HG03025 (cell line): Measurements from ENCODE around the gene SMU1.

ENCODE experiments used
- ATAC-seq: cut with Tn5 transposase; IDR thresholded peaks from one replicate; pipeline ENCODE4 v1.9.1; 2021; ENCODE audit warnings: mild to moderate bottlenecking, moderate library complexity; ENCODE audit not compliant: unreplicated experiment, low FRiP score

The SMU1 gene

DNA sequence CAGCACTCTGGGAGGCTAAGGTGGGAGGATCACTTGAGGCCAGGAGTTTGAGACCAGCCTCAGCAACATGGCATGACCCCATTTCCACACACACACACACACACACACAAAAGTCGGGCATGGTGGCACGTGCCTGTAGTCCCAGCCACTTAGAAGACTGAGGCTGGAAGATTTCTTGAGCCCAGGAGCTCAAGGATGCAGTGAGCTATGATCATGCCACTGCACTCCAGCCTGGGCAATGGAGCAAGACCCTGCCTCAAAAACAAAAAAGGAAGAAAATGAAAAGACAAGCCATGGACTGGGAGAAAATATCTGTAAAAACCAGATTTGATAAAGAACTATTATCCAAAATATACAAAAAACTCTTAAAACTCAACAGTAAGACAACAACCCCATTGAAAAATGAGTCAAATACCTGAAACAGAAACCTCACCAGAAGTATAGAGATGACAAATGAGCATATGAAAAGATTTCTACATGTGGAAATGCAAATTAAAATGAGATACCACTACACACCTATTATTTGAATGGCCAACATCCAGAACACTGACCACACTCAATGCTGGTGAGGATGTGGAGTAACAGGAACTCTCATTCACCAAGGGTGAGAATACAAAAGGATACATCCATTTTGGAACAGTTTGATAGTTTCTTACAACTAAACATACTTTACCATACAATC, 26.7 kb downstream of the SMU1 start:
- ATAC-seq = peak; percentile 68

DNA sequence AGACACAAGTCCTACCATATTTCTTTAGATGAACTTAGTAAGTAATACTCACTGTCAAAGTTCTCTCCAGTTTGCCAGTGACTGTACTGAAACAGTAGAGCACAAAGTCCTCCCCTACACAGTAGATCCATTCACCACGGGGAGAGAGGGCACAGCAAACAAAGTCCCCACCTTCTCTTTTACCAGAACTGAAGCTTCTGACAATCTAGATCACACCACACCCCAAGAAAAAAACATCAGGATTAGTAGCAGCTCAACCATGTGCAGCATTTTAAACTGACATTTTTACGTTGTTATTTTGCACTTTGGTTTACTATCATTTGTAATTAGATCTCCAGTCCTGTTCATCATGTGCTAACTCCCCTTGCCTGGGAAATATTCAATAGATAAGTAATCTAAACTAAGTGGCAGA, 28.4 kb downstream of the SMU1 start:
- ATAC-seq = no peak

DNA sequence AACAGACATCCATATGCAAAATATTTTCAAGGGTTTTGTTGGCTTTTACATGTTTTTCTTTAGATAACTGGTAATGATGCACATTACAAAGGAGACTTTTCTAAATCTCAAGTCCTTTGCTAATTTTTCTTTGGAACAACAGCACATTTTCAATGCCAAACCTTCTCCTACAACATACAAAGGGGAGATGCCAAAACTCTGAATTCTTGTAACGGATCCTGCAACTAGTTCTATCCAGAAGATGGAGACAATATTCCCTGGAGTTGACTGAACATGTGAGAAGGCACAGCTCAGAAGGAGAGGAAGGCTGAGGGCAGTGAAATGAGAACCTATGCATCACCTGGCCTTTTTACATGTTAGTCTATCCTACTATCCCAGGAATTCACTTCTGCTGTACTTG, 30.4 kb downstream of the SMU1 start:
- ATAC-seq = no peak

DNA sequence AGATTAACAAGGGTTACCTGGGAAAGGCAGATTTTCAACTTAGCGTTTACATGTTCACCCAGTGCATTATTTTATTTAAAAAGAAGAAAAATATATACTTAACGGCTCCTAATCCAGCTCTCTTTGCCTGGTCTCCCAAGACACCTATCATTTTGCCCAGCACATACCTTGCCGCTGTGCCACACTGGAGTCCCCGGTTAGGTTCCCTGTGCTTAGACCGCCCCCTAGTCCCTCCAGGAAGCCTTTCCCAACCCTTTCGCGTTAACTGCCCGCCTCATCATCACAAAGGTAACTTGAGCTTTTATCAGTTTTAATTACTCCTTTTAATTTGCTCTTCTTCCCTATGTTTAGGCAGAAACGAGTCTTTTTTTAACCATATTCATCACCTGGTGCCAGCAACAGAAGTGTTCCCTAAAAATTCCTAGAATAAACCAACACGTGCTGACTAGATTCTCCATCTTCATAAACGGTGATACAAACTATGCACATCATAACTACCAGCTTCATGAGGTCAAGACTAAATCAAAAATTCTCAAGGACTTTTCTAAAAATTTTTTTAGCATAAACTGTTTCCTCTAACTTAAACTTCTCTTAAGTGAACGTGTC, 31.7 kb downstream of the SMU1 start:
- ATAC-seq = no peak

DNA sequence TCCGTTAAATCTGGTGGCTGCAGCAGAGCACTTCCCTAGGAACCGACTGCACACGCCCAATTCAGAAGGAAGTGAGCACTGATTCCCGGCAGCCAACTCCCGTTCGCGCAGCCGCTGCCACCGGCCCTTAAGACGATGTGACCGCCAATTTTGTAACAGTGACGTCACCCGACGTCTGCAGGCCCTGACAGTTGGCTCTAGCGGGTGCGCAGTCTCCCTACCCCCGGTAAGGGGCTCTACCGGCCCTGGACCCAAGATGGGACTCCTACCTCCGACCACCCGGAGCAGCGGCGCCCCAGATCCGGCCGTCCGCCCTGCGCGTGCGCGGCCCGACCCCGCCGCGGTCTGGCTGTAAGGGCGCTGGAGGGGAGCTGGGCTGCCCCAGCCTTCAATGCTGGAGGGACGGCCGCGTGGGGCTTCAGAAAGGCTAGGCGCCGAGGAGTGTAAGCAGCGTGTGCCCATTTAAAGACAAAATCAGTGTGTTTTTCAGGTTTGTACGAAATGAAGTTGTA, 32.3 kb downstream of the SMU1 start:
- peak; percentile 73 for ATAC-seq

DNA sequence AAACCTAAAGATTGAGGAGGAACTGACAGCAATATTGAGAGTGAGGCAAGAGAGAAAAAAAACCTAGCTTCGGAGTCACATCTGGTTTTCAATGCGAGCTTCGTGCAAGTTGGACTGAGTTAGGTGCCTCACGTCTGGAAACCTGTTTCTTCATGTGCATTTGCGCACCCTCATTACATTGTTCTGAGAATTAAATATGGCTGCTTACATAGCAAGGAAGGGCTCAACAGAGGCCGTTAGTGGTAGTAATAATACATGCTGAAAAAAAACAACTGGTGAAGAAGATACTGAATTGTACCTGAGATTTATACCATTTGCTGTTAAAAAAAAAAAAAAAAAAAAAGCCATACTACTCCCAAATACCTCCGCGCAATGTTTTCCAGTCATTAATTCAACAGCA, 32.8 kb downstream of the SMU1 start:
- ATAC-seq = no peak

DNA sequence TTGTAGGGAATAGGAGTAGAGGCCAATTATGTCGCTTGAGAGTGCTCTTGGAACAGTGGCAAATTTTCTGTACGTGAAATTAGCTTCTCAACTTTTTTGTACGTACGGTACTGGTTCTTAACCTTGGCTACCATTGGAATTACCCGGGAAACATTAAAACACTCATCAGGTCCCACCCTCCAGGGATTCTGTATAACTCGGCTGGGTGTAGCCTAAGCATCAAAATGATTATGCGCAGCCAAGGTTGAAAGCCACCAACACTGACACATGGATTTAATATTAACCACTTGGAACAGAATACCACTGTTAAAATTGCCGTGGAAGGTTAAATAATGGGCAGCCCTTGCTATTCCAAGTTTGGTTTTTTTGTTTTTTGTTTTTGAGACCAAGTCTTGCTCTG, 34.0 kb downstream of the SMU1 start:
- ATAC-seq = no peak

DNA sequence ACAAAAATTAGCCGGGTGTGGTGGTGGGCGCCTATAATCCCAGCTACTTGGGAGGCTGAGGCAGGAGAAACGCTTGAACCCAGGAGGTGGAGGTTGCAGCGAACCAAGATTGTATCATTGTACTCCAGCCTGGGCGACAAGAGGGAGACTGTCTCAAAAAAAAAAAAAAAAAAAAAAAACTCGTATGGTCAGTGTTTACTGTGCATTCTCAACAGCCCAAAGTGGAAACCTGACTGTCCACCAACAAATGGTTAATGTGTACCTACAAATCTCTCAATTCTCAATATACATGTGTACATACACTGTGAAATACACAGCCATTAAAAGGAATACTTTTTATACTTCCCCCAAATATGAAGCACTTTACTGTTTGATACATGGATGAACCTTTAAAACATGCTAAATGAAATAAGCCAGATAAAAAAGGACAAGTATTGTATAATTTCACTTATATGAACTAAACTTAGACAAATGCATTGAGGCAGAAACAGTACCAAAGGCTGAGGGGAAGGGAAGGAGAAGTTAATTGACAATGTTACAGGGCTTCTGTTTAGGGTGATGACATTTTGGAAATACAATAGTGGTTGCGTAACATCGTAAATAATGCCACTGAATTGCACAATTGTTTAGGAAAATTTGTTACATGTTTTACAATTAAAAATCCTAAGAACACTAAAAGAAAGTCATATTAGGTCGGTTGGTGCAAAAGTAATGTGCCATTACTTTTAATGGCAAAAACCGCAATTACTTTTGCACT, 34.9 kb downstream of the SMU1 start:
- no peak for ATAC-seq

DNA sequence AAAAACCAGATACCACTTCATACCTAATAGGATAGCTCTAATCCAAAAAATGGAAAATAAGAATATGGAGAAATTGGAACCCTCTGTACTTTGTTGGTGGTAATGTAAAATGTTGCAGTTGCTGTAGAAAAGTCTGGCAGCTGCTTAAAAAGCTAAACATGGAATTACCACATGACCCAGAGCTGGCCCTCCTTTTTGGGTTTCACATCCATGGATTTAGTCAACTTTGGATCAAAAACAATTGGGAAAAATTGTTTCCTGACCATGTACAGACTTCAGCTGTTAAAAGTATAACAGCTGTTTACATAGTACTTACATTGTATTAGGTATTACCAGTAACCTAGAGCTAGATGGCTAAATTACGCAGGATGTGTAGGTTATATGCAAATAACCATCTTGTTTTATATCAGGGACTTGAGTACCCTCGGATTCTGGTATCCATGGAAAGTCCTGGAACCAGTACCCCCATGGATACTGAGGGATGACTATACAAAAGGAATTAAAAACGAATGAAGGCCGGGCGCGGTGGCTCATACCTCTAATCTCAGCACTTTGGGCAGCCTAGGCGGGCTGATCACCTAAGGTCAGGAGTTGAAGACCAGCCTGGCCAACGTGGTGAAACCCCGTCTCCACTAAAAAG, 35.6 kb downstream of the SMU1 start:
- ATAC-seq = no peak

DNA sequence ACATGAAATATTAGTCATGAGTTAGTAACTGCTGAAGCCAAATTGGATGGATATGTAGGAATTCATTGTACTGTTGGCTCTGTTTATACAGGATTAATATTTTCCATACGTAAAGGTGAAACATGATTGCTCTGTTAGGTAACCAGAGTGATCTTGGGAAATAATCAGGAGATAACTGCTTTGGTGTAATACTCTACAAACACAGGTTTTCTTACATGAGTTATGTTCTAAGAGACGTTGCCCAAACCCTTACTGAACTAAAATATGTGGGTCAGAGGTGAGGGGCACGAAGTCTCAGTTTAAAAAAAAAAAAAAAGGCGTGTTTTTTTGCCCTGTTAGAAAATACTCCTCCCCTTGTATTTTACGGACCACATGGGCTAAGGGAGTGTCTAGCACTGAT, 43.6 kb downstream of the SMU1 start:
- ATAC-seq = no peak

DNA sequence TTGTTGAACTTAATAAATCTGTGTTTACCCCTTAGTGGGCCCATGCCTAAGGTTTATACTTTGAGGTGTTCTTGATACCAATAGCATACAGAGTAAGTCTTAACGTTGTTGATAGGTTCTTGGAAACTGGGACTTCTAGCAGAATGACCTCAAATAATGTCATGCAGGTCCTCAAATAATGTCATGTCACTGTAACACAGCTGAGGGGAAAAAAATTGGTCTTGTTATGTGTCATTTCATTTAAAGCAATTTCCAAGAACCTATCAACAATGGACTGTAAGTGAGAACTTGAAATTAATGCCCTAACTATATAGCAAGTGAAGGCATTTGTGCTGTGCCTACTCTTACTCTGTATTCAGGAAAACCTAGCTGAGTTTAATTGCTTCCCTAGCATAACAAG, 44.2 kb downstream of the SMU1 start:
- ATAC-seq = no peak

DNA sequence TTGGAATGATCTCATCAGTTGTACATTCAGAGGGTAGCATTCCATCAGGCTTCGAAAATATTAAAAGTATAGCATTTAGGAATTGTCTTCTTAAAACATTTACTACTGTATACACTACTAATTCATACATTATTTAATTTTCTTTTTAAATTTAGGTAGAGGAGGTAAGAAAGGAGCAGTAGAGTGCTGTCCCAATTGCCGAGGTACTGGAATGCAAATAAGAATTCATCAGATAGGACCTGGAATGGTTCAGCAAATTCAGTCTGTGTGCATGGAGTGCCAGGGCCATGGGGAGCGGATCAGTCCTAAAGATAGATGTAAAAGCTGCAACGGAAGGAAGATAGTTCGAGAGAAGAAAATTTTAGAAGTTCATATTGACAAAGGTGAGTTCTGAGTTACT, 46.2 kb downstream of the SMU1 start:
- ATAC-seq = no peak

DNA sequence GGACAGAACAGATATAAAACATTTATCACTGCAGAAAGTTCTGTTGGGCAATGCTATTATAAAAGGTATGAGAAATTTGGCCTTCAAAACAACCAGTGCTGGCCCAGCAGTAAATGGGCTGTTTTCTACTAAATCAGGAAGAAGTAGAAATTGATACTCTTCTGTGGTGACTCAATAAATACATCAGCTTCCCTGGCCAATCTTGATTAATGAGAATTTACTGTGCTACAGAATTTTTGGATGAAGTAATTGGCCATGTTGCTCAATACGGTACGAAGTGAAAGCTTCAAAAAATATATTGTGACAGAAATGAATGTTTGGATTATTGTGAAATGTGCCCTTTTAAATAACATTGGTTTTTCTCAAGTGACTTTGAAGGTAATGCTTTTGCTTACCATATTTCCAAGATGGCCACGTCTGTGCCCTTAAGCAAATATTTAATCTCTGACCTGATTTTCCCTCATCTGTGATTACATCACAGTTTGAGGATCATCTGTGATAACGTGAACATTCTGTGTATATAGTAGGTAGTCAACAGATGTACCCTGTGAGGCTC, 47.2 kb downstream of the SMU1 start:
- no peak for ATAC-seq

DNA sequence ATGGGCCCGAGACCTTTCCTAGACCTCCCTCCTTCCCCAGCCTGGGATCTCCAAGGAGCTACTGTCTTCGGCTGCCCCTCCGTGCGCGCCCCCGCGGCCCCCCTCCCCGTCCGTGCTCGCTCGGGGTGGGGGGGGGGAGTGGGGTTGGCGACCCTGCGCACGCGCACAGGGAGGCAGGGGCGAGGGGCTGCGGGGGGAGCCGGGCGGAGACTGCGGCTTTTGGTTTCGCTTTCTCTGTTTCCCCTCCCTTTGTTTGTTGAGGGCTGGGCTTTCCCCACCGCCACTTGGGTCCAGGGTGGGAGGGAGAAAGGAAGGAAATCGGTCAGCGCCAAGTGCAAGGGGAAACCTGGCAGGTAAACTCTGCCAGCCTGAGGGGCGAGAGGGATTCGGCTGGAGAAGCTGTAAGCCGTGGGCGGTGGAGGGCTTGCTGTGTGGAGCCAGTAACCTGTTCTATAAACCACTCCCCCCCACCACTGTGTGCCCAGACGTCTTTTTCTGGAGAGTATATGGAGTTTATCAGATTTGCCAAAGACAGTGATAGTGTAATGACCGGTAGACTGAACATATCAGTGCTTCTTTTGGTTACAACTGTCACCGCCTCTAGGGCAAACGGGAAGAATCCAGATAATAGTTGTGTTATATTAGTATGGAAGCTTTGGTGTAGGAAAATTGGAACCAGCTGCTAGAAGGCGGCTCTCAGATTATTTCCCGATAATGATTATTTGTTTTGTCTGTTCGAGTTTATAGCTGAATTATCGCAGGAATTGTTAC, 50.7 kb downstream of the SMU1 start:
- ATAC-seq = peak; percentile 33

DNA sequence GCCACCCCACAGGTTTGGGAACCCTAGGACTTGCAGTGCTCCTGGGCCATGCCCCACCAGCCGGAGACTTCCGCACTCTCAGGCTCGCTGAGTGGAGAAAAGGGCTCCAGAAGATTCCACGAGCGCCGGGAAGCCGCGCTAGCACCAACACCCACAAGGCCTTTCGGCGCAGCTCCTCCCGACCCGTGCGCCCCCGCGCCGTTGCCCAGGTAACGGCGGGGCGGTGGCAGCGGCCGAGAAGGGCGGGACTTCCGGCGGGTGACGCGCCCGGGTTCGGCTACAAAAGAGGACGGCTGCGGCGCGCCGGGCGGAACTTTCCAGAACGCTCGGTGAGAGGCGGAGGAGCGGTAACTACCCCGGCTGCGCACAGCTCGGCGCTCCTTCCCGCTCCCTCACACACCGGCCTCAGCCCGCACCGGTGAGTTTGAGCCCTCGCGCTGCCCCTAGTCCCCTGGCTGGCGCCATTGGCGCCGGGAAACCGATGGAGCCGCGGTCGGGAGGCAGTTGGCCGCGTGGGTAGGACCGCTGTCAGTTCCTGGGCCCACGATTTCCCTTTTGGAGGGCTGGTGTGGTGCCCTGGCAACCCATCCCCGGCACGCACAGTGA, 51.4 kb downstream of the SMU1 start, which contains the start of gene DNAJA1:
Gene DNAJA1, plus strand, starts transcription at position 308 of the 606 bp plus-strand sequence. CDS start 1,212 bp downstream, outside the sequence.
- ATAC-seq = peak; percentile 95

DNA sequence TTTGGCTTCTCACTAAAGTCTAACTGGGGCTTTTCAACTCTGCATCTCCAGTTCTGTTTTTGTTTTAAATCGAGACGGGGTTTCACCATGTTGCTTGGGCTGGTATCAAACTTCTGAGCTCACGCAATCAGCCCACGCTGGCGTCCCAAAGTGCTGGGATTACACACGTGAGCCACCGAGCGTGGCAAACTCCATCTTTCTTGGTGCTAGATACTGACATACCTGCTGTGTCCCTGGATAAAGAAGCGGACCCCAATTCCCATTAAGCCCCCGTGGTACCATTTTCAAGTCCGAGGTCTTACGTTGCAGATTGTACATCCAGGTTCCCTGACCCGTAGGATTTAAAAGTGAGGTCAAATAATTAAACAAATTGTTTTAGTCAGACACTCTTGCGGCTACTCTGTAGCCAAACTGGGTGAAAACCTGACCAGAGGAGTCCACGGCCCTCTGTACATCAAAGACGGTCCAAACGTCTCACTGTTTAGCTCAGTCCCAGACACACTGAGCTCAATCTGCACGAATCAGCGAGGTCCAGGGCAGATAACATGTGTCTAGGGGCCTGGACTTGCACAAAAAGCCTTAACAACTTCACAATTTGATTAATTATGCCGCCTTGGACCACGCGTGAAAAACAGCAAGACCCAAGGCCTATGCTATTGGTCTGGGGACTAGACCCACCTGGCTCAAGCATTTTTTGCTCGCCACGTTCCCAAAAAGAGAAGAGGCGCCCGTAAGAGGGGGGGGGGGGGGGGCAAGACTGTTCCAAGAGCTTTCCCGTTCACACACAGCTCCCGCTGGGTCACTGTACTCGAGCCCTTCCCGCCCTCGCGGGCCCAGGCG, 52.1 kb downstream of the SMU1 start:
- no peak for ATAC-seq

DNA sequence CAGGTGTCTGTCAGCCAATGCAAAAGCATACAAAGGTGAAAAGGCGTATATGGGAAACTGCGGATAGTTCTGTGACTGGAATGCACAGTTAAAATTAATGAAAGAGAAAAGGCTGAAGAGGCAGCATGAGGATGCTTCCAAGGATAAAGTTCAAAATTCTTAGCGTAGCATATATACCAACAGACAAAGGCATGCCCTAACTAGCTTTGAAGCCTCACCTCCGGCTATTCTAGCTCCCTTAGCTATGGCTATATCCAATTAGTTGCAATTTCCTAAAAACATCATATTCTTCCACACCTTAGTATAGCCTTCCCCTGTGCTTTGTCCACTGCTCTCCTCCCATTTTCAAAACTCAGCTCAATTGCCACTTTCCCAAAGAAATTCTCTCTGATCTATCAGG, 52.8 kb downstream of the SMU1 start:
- ATAC-seq = no peak

DNA sequence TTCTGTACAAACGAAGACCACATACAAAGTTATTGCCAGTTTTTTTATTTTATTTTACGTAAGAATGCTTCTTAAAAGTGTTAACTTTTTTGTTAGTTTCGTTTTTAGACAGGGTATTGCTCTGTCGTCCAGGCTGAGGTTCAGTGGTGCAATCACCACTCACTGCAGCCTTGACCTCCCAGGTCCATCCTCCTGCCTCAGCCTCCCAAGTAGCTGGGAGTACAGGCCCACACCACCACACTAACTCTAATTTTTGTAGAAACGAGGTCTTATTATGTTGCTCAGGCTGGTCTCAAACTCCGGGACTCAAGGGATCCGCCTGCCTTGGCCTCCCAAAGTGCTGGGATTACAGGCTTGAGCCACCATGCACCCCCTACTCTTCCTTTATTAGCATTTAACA, 53.7 kb downstream of the SMU1 start:
- no peak for ATAC-seq

DNA sequence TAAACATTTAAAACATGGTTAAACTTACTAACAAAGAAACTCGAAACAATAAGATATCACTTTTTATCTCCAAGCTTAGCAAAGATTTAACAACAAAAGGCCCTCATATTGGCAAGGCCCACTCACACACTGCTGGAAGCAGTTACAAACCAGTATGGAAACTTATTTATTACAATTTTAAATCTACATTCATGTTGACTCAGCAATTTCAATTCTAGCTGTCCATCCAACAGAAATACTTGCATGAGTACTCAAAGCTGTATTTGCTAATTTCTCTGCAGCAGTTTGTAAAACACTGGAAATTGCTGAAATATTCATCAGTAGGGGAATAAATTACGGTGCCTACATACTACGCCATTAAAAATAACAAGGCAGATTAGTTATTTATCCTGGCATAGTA, 54.2 kb downstream of the SMU1 start:
- no peak for ATAC-seq
